ENCODE data around the gene ZNF839.

Gene ZNF839

GRCh38 chr14:102283631-102284129 lies 35.9 kb upstream of the ZNF839 start:
- Histone ChIP-seq H3K79me2 (ENCODE audit: insufficient read depth, low read length) (no peaks in the 10 kb centered on the region), H3K36me3 (ENCODE audit: low read length) (no peaks in the 10 kb centered on the region), H3K27me3 (ENCODE audit: low read length) (no peaks in the 10 kb centered on the region), H3K27ac (ENCODE audit: low read depth, low read length) (no peak overlapping the region), H3F3A (ENCODE audit: insufficient read depth) (no peaks in the 10 kb centered on the region), H3K4me2 (ENCODE audit: low read depth, low read length, poor library complexity, severe bottlenecking) (no peak overlapping the region), H3K4me3 (ENCODE audit: insufficient read depth, low read length, poor library complexity, severe bottlenecking) (no peak overlapping the region), H2AFZ (ENCODE audit: low read depth, low read length, severe bottlenecking) (no peak overlapping the region), H3K9me2 (replicated peaks; ENCODE audit: insufficient read depth, low read length) (no peaks in the 10 kb centered on the region), H3K9me3 (ENCODE audit: insufficient read depth, low read length) (no peaks in the 10 kb centered on the region), H4K20me1 (ENCODE audit: low read depth, low read length) (no peaks in the 10 kb centered on the region), H3K9ac (ENCODE audit: low read length) (no peak overlapping the region)
- no peak for TF ChIP-seq EZH2phosphoT487 (conservative IDR thresholded peaks at IDR 0.05; ENCODE audit: low read length)
- no peak for TF ChIP-seq CTCF (IDR thresholded peaks at IDR 0.05; ENCODE audit: insufficient read depth, low read length, poor library complexity, severe bottlenecking)

DNA sequence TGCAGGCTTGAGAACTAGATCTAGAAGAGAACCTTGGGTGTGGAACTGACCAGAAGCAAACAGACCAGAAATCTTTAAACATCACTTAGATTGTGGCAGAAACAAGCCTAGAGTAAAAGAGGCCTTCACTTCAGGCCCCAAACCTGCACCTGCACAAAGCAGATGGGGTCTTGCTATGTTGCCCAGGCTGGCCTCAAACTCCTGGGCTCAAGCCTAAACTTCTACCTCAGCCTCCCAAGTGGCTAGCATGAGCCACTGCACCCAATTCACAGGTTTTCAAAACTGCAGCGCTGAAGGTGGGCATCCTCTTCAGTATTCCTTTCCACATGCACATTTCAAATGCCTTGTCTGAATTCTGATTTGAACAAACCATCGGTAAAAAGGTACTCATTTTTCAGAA lies 34.4 kb upstream of the ZNF839 start:
- no peaks in the 10 kb centered on the region for H3K27me3 ChIP-seq (ENCODE audit: low read length)
- no peak overlapping the region for H3K4me3 ChIP-seq (ENCODE audit: insufficient read depth, low read length, poor library complexity, severe bottlenecking)
- H3K4me2 ChIP-seq (ENCODE audit: low read depth, low read length, poor library complexity, severe bottlenecking): no peak overlapping the region
- H3K79me2 ChIP-seq (ENCODE audit: insufficient read depth, low read length): no peaks in the 10 kb centered on the region
- no peak overlapping the region for H2AFZ ChIP-seq (ENCODE audit: low read depth, low read length, severe bottlenecking)
- TF ChIP-seq CTCF (IDR thresholded peaks at IDR 0.05; ENCODE audit: insufficient read depth, low read length, poor library complexity, severe bottlenecking) (no peak), EZH2phosphoT487 (conservative IDR thresholded peaks at IDR 0.05; ENCODE audit: low read length) (no peak)
- H3F3A ChIP-seq (ENCODE audit: insufficient read depth): no peaks in the 10 kb centered on the region
- H3K36me3 ChIP-seq (ENCODE audit: low read length): no peaks in the 10 kb centered on the region
- no peaks in the 10 kb centered on the region for H3K9me3 ChIP-seq (ENCODE audit: insufficient read depth, low read length)
- no peak overlapping the region for H3K9ac ChIP-seq (ENCODE audit: low read length)
- H3K27ac ChIP-seq (ENCODE audit: low read depth, low read length): no peak overlapping the region
- H4K20me1 ChIP-seq (ENCODE audit: low read depth, low read length): no peaks in the 10 kb centered on the region
- no peaks in the 10 kb centered on the region for H3K9me2 ChIP-seq (replicated peaks; ENCODE audit: insufficient read depth, low read length)

- Histone ChIP-seq H3K79me2 (ENCODE audit: insufficient read depth, low read length) (no peaks in the 10 kb centered on the region), H3K9me2 (replicated peaks; ENCODE audit: insufficient read depth, low read length) (no peaks in the 10 kb centered on the region), H3K9me3 (ENCODE audit: insufficient read depth, low read length) (no peaks in the 10 kb centered on the region)
Observed at GRCh38 chr14:102288139-102288538, 31.4 kb upstream of the ZNF839 start.

More at GRCh38 chr14:102288139-102288538, 31.4 kb upstream of the ZNF839 start:
- no peak overlapping the region for H3K4me3 ChIP-seq (ENCODE audit: insufficient read depth, low read length, poor library complexity, severe bottlenecking)
- H3F3A ChIP-seq (ENCODE audit: insufficient read depth): no peaks in the 10 kb centered on the region
- no peak overlapping the region for H3K27ac ChIP-seq (ENCODE audit: low read depth, low read length)
- no peaks in the 10 kb centered on the region for H3K36me3 ChIP-seq (ENCODE audit: low read length)
- H3K9ac ChIP-seq (ENCODE audit: low read length): no peak overlapping the region
- H3K27me3 ChIP-seq (ENCODE audit: low read length): no peaks in the 10 kb centered on the region; the same call in 1 of the 2 replicates
- no peak overlapping the region for H3K4me2 ChIP-seq (ENCODE audit: low read depth, low read length, poor library complexity, severe bottlenecking)
- TF ChIP-seq EZH2phosphoT487 (conservative IDR thresholded peaks at IDR 0.05; ENCODE audit: low read length) (no peak), CTCF (IDR thresholded peaks at IDR 0.05; ENCODE audit: insufficient read depth, low read length, poor library complexity, severe bottlenecking) (no peak)
- H2AFZ ChIP-seq (ENCODE audit: low read depth, low read length, severe bottlenecking): no peak overlapping the region
- no peaks in the 10 kb centered on the region for H4K20me1 ChIP-seq (ENCODE audit: low read depth, low read length)
